WTC11 (cell line): Measurements from ENCODE around the gene NME4. TPM values are rescaled to one million over a fixed set of nuclear protein-coding genes. Genes with fewer than 3 reads are reported as not detected.
A peak's percentile ranks its signal among the peaks of the same experiment; 100 is the strongest.

Experiments
- ATAC-seq: fragments of 200-7000 bp; cut with Tn5 transposase; 2 replicates; pipeline ENCODE4 v1.10.0; 2021; ENCODE audit warnings: mild to moderate bottlenecking, moderate library complexity
- CTCF ChIA-PET: fragments of 300-600 bp; sonication (Branson Sonifier 250); formaldehyde crosslinking; loops from one replicate; lab custom pipeline; 2021; ENCODE audit warnings: antibody characterized with exemption; lab: Charles Lee
- POLR2A ChIA-PET: fragments of 350-600 bp; sonication (Branson Sonifier 250); formaldehyde crosslinking; loops from one replicate; lab custom pipeline; 2021; ENCODE audit warnings: antibody characterized with exemption; lab: Charles Lee
- DNase-seq: peaks from one replicate; pipeline ENCODE4 v3.0.0; 2021; ENCODE audit warnings: low spot score
- H3K27ac Mint-ChIP-seq: 2 replicates; pipeline ENCODE4 v1.8.0; 2021; ENCODE audit warnings: mixed read lengths
- H3K27me3 Mint-ChIP-seq: 2 replicates; pipeline ENCODE4 v1.8.0; 2021; ENCODE audit warnings: low read depth, mild to moderate bottlenecking, moderate library complexity, mixed read lengths
- H3K36me3 Mint-ChIP-seq: 2 replicates; pipeline ENCODE4 v1.8.0; 2021; ENCODE audit warnings: mixed read lengths
- H3K4me1 Mint-ChIP-seq: 2 replicates; pipeline ENCODE4 v1.8.0; 2022; ENCODE audit warnings: mixed read lengths
- H3K4me3 Mint-ChIP-seq: 2 replicates; pipeline ENCODE4 v1.8.0; 2021; ENCODE audit warnings: mild to moderate bottlenecking, moderate library complexity, mixed read lengths
- H3K9me3 Mint-ChIP-seq: 2 replicates; pipeline ENCODE4 v1.8.0; 2021; ENCODE audit warnings: mixed read lengths
- ATF2 ChIP-seq: sonication (generic); formaldehyde crosslinking; IDR thresholded peaks from 2 replicates; pipeline ENCODE4 v1.8.1; 2022; ENCODE audit warnings: low read depth, missing genetic modification reagents, borderline replicate concordance
- E2F4 ChIP-seq: sonication (generic); formaldehyde crosslinking; IDR thresholded peaks from 2 replicates; pipeline ENCODE4 v1.8.1; 2022; ENCODE audit warnings: low read depth, mild to moderate bottlenecking, moderate library complexity, missing genetic modification reagents, borderline replicate concordance
- EMX1 ChIP-seq: fragments of 250-450 bp; sonication (Bioruptor Pico); IDR thresholded peaks from 2 replicates; pipeline ENCODE4 v1.8.0; 2021; ENCODE audit warnings: mild to moderate bottlenecking
- ERG ChIP-seq: fragments of 250-450 bp; sonication (Bioruptor Pico); IDR thresholded peaks from 2 replicates; pipeline ENCODE4 v1.8.0; 2021; ENCODE audit warnings: mild to moderate bottlenecking
- FOXP1 ChIP-seq: sonication (generic); formaldehyde crosslinking; IDR thresholded peaks from 2 replicates; pipeline ENCODE4 v1.8.0; 2022; ENCODE audit warnings: missing genetic modification reagents, mild to moderate bottlenecking, moderate library complexity, borderline replicate concordance
- GTF2I ChIP-seq: fragments of 250-450 bp; sonication (Bioruptor Pico); conservative IDR thresholded peaks from 2 replicates; pipeline ENCODE4 v1.4.0; 2021; ENCODE audit warnings: mild to moderate bottlenecking
- HMGXB4 ChIP-seq: sonication (generic); formaldehyde crosslinking; IDR thresholded peaks from 2 replicates; pipeline ENCODE4 v1.8.1; 2023; ENCODE audit warnings: mild to moderate bottlenecking, moderate library complexity, missing genetic modification reagents
- MAX ChIP-seq: sonication (generic); formaldehyde crosslinking; IDR thresholded peaks from 2 replicates; pipeline ENCODE4 v1.8.0; 2022; ENCODE audit warnings: mild to moderate bottlenecking, missing genetic modification reagents
- NR3C1 ChIP-seq: sonication (generic); formaldehyde crosslinking; conservative IDR thresholded peaks from 2 replicates; pipeline ENCODE4 v1.8.1; 2023; ENCODE audit warnings: low read depth, mild to moderate bottlenecking, missing genetic modification reagents
- SMAD3 ChIP-seq: sonication (generic); formaldehyde crosslinking; IDR thresholded peaks from 2 replicates; pipeline ENCODE4 v1.8.0; 2022; ENCODE audit warnings: missing genetic modification reagents, mild to moderate bottlenecking, borderline replicate concordance
- STAT6 ChIP-seq: sonication (generic); formaldehyde crosslinking; conservative IDR thresholded peaks from 2 replicates; pipeline ENCODE4 v1.8.1; 2023; ENCODE audit warnings: mild to moderate bottlenecking, low read depth, missing genetic modification reagents, moderate library complexity
- TP53 ChIP-seq: sonication (generic); formaldehyde crosslinking; IDR thresholded peaks from 2 replicates; pipeline ENCODE4 v1.8.1; 2023; ENCODE audit warnings: mild to moderate bottlenecking, missing genetic modification reagents
- USF1 ChIP-seq: sonication (generic); formaldehyde crosslinking; IDR thresholded peaks from 2 replicates; pipeline ENCODE4 v1.8.0; 2022; ENCODE audit warnings: mild to moderate bottlenecking, missing genetic modification reagents
- ZNF219 ChIP-seq: sonication (generic); formaldehyde crosslinking; IDR thresholded peaks from 2 replicates; pipeline ENCODE4 v1.8.0; 2023; ENCODE audit warnings: missing genetic modification reagents, mild to moderate bottlenecking, borderline replicate concordance
- ZNF512 ChIP-seq: sonication (generic); formaldehyde crosslinking; IDR thresholded peaks from 2 replicates; pipeline ENCODE4 v1.8.1; 2022; ENCODE audit warnings: missing genetic modification reagents, borderline replicate concordance
- total RNA-seq: library from RNA; stranded (reverse); gene quantifications from 3 replicates; pipeline ENCODE4 v1.2.3, GENCODE V29; 2021

Gene NME4
- total RNA-seq, 1 experiment from 2014 or later: 467 TPM

- H3K27me3 Mint-ChIP-seq: no peaks in the 10 kb centered on the region
- ATAC-seq (no peak), DNase-seq (no peak)
- H3K27ac Mint-ChIP-seq: no peak overlapping the region
- H3K4me3 Mint-ChIP-seq: peak overlapping the region; percentile 79
- ChIA-PET CTCF (interaction anchor here (0.6 to 2.6 kb wide), 9 partner anchors 9 to 196 kb away, joined by 3 to 13 read pairs (median 4); partner anchors contain the start of gene AXIN1), POLR2A (interaction anchor here (0.8 to 1.3 kb wide), 2 partner anchors 18 to 199 kb away, joined by 3 read pairs; no protein-coding TSS in a partner anchor)
- no peaks in the 10 kb centered on the region for H3K9me3 Mint-ChIP-seq
- peaks cover 30% of the 10 kb centered on the region for H3K4me1 Mint-ChIP-seq
- TF ChIP-seq ATF2 (CRISPR knock-in tag) (no peak), NR3C1 (CRISPR knock-in tag) (no peak), STAT6 (CRISPR knock-in tag) (no peak)
- H3K36me3 Mint-ChIP-seq: peaks cover 4% of the 10 kb centered on the region
Observed at GRCh38 chr16:380762-381011, 16.3 kb upstream of the NME4 start.

- peak; percentile 53 for DNase-seq
- POLR2A ChIA-PET: interaction anchor here (0.8 to 1.3 kb wide), 2 partner anchors 19 to 198 kb away, joined by 3 read pairs; no protein-coding TSS in a partner anchor
Observed at GRCh38 chr16:381012-381788, 15.8 kb upstream of the NME4 start.

More at GRCh38 chr16:381012-381788, 15.8 kb upstream of the NME4 start:
- Mint-ChIP-seq H3K27ac (no peak overlapping the region), H3K27me3 (no peaks in the 10 kb centered on the region), H3K36me3 (peaks cover 1% of the 10 kb centered on the region), H3K4me3 (peak overlapping the region; percentile 79), H3K9me3 (no peaks in the 10 kb centered on the region), H3K4me1 (peaks cover 32% of the 10 kb centered on the region)
- ATAC-seq: no peak
- CTCF ChIA-PET: interaction anchor here (0.7 to 2.6 kb wide), 7 partner anchors 10 to 168 kb away, joined by 3 to 13 read pairs (median 5); partner anchors contain the start of gene AXIN1
- TF ChIP-seq HMGXB4 (CRISPR knock-in tag) (peak; percentile 53; the same call in 1 of the 2 replicates), SMAD3 (CRISPR knock-in tag) (no peak), USF1 (CRISPR knock-in tag) (no peak), GTF2I (CRISPR knock-in tag) (no peak), TP53 (peak; percentile 15; the same call in 1 of the 2 replicates), FOXP1 (no peak), EMX1 (no peak), ZNF219 (no peak), ZNF512 (CRISPR knock-in tag) (no peak), MAX (0 out of 2 replicates have a peak, but pooled peaks have one; percentile 19), E2F4 (CRISPR knock-in tag) (0 out of 2 replicates have a peak, but pooled peaks have one; percentile 49), ERG (CRISPR knock-in tag) (no peak)
